Chondrocyte (in vitro differentiated cells): ENCODE measurements around the gene PTTG1. TPM values are rescaled to one million over a fixed set of nuclear protein-coding genes. Genes with fewer than 3 reads are reported as not detected.

Source experiments
- DNase-seq: peaks from one replicate; pipeline ENCODE4 v3.0.0; 2021; ENCODE audit warnings: mixed read lengths, low spot score
- H3K27ac Mint-ChIP-seq: one replicate; pipeline ENCODE4 v1.8.0; 2021; ENCODE audit warnings: mild to moderate bottlenecking, moderate library complexity, mixed read lengths; ENCODE audit not compliant: unreplicated experiment
- H3K27me3 Mint-ChIP-seq: 2 replicates; pipeline ENCODE4 v1.8.0; 2021; ENCODE audit warnings: low read depth, mixed read lengths
- H3K36me3 Mint-ChIP-seq: 2 replicates; pipeline ENCODE4 v1.8.0; 2021; ENCODE audit warnings: low read depth, mixed read lengths
- H3K4me1 Mint-ChIP-seq: 2 replicates; pipeline ENCODE4 v1.8.0; 2021; ENCODE audit warnings: low read depth, mild to moderate bottlenecking, mixed read lengths
- H3K4me3 Mint-ChIP-seq: one replicate; pipeline ENCODE4 v1.8.0; 2021; ENCODE audit warnings: mild to moderate bottlenecking, moderate library complexity, mixed read lengths; ENCODE audit not compliant: unreplicated experiment
- H3K9me3 Mint-ChIP-seq: 2 replicates; pipeline ENCODE4 v1.8.0; 2021; ENCODE audit warnings: low read depth, mixed read lengths
- CTCF ChIP-seq: fragments of 200-600 bp; sonication (generic); IDR thresholded peaks from 2 replicates; pipeline ENCODE4 v1.5.0; 2021; ENCODE audit warnings: antibody characterized with exemption, mild to moderate bottlenecking, moderate library complexity
- total RNA-seq: library from RNA; stranded (reverse); gene quantifications from 3 replicates; pipeline ENCODE4 v1.2.1, GENCODE V29; 2021

The PTTG1 gene
- total RNA-seq, 1 donor from 2014 or later, result 15.5 TPM

DNA sequence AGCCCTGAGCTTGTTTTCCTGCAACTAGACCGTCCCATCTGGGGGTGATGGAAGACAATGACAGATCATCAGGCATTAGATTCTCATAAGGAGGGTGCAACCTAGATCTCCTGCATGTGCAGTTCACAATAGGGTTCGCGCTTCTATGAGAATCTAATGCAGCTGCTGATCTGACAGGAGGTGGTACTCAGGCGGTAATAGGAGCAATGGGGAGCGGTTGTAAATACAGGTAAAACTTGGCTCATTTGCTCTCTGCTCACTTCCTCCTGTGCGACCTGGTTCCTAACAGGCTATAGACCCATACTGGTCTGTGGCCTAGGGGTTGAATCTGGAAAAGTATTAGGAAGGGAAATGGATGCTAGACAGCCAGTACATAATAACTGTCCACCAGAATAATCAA is 39.7 kb downstream of the PTTG1 start:
- TF ChIP-seq CTCF, result no peak
- Mint-ChIP-seq H3K4me3 (no peak overlapping the region), H3K36me3 (no peaks in the 10 kb centered on the region), H3K27me3 (no peaks in the 10 kb centered on the region), H3K9me3 (no peaks in the 10 kb centered on the region), H3K4me1 (peaks cover 13% of the 10 kb centered on the region), H3K27ac (no peak overlapping the region)
- DNase-seq, result no peak

- H3K9me3 Mint-ChIP-seq, result no peaks in the 10 kb centered on the region
- peaks cover 15% of the 10 kb centered on the region for H3K4me1 Mint-ChIP-seq
- no peak overlapping the region for H3K4me3 Mint-ChIP-seq
- no peak for DNase-seq
- no peak overlapping the region for H3K27ac Mint-ChIP-seq
- H3K27me3 Mint-ChIP-seq, result no peaks in the 10 kb centered on the region
- no peaks in the 10 kb centered on the region for H3K36me3 Mint-ChIP-seq
- TF ChIP-seq CTCF, result no peak
Observed at GRCh38 chr5:160462167-160462566, 40.5 kb downstream of the PTTG1 start.

DNA sequence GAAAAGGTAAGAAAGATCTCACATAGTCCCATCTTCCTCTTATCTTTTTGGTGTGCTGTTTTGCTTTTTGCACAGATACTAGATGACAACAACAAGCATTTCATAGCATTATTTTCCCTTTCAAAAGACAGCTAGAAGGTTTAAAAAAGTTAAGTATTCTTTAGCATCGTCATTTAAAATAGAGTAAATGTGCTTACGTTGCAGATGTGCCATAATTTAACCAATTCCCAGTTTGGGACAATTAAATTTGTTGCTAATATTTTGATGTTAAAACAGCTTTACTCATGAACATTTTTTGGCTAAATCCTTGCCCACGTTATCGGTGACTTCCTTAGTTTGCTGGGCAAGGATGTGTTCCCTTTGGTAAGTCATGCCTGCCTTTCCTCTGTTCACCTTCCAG is 41.6 kb downstream of the PTTG1 start:
- peaks cover 21% of the 10 kb centered on the region for H3K4me1 Mint-ChIP-seq

GRCh38 chr5:160463740-160464465 is 42.2 kb downstream of the PTTG1 start:
- Mint-ChIP-seq H3K36me3 (no peaks in the 10 kb centered on the region), H3K4me1 (peaks cover 21% of the 10 kb centered on the region), H3K27me3 (no peaks in the 10 kb centered on the region), H3K27ac (no peak overlapping the region), H3K9me3 (no peaks in the 10 kb centered on the region), H3K4me3 (no peak overlapping the region)
- no peak for TF ChIP-seq CTCF
- no peak for DNase-seq

More for the DNA sequence above, 41.6 kb downstream of the PTTG1 start:
- Mint-ChIP-seq H3K9me3 (no peaks in the 10 kb centered on the region), H3K4me3 (no peak overlapping the region), H3K27me3 (no peaks in the 10 kb centered on the region), H3K27ac (no peak overlapping the region), H3K36me3 (no peaks in the 10 kb centered on the region)
- DNase-seq, result no peak
- TF ChIP-seq CTCF, result no peak

DNA sequence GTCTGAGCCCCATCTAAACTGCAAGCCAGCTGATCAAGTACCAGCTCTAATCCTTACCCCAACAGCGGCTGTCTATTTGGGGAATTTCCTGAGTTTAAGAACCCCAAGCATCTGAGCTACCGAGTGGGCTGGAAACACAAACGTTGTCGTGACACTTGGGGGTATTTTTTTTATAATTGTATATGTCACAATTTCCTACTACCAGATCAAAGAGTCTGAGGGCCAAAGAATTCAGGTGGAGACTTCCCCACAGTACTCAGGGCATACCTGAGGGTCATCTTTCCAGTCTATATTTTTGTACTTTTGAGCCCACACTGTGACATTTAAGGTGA is 42.8 kb downstream of the PTTG1 start:
- Mint-ChIP-seq H3K4me3 (no peak overlapping the region), H3K27me3 (no peaks in the 10 kb centered on the region), H3K27ac (no peak overlapping the region), H3K9me3 (no peaks in the 10 kb centered on the region), H3K4me1 (peaks cover 21% of the 10 kb centered on the region), H3K36me3 (no peaks in the 10 kb centered on the region)
- TF ChIP-seq CTCF, result no peak
- no peak for DNase-seq
